GM19463 (cell line): Measurements from ENCODE around the gene ARHGAP31.
A peak's percentile ranks its signal among the peaks of the same experiment; 100 is the strongest.

ENCODE experiments used
- ATAC-seq: cut with Tn5 transposase; IDR thresholded peaks from one replicate; pipeline ENCODE4 v1.9.1; 2021; ENCODE audit warnings: mild to moderate bottlenecking, moderate library complexity; ENCODE audit not compliant: unreplicated experiment

The ARHGAP31 gene

DNA sequence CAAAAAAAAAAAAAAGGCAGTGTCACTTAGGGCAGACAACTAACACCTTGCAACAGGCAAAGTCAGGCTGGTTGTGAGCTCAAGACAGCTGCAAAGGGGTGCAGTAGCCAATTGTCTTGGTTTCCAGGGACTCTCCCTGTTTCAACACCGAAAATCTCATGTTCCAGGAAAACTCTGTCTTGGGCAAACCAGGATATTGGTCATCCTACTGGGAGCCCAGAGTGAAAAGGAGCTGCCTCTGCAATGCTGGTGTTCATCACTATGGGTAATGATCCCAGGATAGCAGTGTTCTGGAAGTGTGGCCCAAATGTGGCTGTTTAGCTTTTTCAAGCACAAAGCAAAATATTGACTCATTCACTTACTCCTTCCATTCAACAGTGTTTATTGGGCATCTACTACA, 82.6 kb downstream of the ARHGAP31 start:
- ATAC-seq, result no peak

DNA sequence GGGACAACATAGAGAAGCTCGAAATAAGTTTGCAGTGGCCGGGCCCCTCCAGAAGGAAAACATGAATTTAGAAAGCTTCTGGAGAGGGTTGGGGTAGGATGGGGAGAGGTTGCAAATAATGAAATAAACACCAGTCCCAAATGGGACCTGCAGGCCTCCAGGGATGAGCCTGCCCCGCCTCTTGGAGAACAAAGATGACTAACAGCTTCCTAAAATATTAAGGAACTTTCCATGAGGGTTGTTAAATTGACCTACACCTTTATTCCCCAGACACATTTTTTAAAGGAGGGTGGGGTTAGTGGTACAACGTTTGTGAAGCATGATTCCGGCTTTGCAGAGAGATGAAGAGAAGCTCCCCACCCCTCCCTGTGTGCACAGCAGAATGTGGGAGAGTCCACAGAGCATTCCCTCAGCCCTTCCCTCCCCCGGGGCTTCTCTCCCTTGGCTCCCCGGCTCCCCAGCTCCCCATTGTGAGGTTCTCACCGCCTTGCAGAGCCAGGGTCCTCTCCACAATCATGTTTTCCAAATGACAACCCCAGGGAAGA, 84.1 kb downstream of the ARHGAP31 start:
- no peak for ATAC-seq

DNA sequence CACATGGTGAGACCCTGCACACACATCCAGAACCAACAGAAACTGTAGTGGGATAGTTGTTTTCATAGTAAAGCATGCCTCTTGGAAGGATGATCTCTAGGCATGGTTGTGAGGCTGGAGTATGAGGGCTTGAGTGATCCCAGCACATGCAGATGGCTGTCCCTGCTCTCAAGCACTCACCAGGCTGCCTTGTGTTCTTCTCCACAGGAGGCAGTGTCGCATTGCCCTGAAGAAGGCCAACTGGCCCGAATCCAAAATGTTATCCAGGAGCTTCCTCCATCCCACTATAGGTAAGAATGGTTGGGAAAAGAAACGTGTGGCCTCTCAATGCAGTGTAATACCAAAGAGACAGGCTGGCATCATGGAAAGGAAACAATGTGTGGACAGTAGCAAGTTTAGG, 86.5 kb downstream of the ARHGAP31 start:
- ATAC-seq, result no peak

DNA sequence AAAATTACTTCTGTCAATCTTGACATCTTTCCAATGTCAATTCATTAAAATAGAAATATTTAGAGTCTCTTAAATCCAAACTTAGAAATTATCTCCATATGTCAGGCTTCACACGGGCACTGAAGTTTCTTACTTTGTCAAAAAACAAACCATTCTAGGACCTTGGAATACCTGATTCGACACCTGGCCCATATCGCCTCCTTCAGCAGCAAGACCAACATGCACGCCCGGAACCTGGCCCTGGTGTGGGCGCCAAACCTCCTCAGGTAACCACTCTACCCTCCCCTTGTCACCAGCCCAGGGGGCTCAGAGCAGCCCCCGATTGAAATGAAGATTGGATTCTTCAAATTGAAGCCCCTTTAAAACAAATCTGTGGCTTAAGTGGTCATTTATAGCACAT, 88.0 kb downstream of the ARHGAP31 start:
- ATAC-seq, result no peak

DNA sequence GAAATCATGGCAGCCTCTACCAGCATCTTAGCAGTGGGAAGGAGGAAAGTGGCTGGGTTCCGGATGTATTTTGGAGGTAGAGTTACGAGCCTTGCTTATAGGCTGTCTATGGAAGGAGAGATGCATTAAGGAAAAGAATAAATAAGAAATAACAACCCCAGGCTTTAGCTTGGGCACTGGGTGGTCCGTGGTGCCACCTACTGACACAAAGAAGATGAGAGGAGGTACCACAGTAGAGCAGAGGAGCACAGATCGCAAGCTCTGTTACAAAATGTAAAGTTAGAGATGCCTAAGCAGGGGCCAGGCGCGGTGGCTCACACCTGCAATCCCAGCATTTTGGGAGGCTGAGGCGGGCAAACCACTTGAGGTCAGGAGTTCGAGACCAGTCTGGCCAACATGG, 94.4 kb downstream of the ARHGAP31 start:
- no peak for ATAC-seq

DNA sequence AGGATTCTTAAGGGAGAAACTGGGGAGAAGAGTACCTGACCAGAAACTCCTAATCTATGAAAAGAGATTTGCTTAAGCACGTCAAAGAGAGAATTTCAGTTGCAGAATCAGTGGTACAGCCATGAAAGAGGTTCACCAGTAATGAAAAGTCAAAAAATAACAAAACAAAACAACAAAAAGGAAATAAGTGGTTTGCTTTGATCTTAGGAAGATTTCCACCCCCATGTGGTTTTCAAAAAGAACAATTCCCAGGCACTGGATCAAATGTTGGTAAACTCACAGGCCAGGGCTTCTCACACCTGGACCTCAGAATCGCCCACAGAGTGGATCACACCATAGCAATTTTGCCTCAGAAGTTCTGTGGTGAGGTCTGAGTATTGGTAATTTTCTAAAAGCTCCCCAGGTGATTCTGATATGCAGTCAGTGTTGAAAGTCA, 101.8 kb downstream of the ARHGAP31 start:
- peak; percentile 71 for ATAC-seq

DNA sequence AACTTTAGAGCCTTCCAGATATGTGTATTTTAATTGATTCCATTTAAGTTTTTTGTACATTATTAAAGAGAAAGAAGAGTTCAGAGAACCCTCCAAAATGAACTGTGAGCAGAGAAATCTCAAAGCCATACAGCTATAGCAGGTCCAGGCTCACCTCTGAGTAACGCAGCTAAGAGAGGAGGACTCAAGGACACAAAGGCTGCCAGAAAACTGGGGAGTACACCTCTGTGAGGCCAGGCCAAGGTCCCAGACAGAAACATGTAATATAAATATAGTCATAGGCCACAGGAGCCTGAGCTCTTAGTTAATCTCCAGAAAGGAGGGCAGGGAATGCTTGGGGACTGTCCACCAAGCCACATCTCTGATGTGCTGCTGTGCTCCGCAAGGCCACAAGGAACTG, 102.7 kb downstream of the ARHGAP31 start:
- ATAC-seq, result no peak

DNA sequence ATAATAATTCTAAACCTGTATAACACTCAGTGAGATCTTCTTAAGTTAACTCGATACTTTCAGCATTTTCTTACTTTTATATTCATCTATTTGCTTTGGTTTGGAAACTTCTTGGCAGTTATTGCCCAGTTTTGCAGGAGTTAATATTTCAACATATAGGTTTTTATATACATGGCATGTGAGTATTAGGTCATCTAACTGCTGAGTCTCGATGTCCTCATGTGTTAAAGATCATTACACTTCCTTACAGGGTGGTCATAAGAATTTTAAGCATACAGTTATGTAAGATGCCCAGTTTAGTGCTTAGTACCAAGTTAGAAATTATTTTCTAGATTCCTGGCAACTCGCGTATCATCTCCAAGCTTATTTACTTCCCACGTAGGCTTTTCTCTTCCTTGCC, 106.3 kb downstream of the ARHGAP31 start:
- no peak for ATAC-seq

DNA sequence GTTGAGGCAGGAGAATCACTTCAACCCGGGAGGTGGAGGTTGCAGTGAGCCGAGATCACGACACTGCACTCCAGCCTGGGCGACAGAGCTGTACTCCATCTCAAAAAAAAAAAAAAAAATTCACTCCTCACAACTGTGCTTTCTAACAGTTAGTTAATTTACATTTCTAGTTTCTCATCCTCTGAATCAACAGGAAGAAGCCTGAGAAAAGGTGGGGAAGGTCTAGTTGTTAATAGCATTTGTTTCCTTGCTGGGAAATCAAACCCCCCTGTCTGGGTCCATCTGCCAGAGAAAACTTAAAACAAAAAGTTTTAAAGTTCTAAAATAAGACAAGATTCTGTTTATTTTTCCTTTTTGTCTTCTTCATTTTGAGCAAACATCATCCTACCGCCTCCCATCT, 106.9 kb downstream of the ARHGAP31 start:
- ATAC-seq, result peak; percentile 59

DNA sequence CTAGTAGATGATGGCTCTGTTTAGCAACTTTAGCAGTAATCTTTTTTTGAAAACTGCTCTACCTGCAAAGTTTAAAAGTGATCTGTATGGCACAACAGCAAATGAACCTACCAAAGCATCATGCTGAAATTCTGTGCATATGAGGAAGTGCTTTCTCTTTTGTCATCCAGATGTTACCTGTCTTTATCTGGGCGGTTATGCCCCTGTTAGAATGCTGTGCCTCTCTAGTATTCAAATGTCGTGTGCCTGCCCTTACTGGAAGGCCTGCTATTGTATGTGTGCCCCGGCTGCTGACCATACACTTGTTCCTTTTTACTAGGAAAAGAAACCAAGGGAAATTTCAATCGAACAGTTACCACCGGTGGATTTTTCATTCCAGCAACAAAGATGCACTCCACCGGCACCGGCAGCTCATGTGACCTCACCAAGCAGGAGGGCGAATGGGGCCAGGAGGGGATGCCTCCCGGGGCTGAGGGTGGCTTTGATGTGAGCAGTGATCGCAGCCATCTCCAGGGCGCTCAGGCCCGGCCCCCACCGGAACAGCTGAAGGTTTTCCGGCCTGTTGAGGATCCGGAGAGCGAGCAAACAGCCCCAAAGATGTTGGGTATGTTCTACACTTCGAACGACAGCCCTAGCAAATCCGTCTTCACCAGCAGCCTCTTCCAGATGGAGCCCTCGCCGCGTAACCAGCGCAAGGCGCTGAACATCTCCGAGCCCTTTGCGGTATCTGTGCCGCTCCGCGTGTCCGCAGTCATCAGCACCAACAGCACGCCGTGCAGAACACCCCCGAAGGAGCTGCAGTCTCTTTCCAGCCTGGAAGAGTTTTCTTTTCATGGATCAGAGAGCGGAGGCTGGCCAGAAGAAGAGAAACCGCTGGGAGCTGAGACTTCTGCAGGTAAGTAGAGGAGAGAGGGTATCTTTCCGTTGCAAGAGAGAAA, 107.6 kb downstream of the ARHGAP31 start:
- peak; percentile 60 for ATAC-seq

DNA sequence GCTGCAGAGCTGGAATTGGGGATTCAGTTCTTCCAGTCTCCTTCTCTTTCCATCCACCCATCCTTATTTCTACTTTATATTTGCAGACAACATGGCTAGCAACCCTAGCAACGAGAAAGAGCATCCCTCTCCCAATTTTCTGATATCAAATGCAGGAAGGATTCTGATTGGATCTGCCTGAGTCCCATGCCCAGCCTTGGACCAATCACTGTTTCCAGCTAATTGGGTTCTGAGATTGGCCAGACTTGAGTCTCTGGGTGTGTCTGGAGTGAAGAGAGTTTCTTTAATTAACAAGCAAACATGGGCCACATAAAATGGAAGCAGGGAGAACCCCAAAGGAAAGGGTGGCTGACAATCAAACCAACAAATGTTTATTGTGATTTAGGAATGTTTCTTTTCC, 108.6 kb downstream of the ARHGAP31 start:
- ATAC-seq, result no peak

DNA sequence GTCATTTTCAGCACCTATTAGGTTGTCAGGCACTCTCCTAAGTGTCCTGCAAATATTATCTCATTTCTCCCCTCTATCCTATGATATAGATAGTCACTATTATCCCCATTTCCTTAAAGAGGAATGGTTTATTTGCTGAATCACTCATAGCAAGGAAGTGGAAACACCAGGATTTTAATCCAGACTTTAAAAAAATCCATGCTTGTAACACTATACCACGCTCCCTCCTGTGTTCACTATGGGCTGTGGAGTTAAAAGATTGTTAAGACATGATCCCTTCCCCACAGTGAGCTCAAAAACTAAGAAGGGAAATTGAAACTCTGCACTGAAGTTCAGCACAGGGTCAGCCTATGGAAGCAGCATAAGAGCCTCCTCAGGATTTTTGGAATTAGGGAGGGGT, 109.0 kb downstream of the ARHGAP31 start:
- ATAC-seq, result no peak

DNA sequence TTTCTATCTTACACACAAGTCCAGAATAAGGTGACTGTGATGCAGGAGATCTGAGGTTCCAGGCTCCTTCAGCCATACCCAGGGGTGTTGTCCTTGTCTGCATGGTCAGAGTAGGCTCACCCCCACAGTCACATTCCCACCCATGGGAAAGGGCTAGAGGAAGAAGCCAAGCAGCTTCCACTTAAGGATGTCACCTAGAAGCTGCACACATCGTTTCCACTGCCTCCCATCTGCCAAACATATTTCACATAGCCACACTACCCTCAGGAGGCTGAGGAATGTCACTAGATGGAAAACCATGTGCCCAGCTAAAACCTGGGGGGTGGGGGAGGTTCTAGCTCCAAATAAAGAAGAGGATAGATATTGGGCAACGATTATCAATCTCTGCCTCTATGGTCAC, 111.1 kb downstream of the ARHGAP31 start:
- no peak for ATAC-seq

DNA sequence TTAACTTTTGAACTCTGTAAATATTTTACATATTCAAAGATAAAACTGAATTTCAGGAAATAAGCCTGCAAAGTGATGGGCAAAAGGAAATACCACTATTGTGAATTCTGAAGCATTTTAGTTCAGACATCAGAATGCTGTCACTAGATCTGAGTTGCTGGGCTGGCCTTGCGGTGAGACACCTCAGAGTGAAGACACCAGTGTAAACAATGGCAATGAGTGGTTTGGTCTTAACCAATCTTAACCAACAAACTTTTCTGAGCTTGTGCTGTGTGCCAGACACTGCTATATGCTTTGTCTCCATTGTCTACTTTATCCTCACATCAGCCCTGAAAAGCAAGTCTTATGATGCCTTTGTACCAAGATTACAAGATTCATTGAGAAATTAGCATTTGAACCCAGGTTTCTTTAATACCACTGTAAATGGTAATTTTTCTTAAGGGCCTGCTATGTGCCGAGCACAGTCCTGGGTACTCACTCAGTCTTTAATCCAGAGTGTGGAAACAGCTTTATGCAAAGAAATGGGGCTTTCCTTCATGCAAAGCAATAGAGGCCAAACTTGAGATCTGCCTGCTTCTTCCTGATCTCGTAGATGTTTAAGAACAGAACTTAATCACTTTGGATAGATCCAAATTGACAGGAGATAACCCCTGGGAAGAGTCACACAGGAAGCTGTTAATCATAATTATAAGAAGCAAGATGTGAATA, 114.2 kb downstream of the ARHGAP31 start:
- peak; percentile 77 for ATAC-seq

DNA sequence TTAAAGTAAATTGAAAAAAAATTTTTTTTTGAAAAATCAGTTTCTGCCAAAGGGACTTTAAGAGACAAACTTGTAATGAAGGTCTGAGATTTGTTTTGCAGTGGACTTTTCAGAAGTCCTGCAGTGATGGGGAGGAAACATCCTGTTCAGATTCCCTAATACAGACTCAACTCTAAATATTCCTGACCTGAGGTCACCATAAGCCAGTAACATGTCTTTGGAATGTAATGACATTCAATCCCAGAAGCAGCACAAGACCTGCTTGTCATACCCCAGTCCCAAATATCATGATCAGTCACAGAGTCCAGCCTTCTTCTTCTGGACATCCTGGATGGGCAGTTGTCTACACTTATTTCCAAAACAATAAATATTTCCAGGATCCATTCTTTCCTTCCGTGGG, 115.7 kb downstream of the ARHGAP31 start:
- ATAC-seq, result no peak

DNA sequence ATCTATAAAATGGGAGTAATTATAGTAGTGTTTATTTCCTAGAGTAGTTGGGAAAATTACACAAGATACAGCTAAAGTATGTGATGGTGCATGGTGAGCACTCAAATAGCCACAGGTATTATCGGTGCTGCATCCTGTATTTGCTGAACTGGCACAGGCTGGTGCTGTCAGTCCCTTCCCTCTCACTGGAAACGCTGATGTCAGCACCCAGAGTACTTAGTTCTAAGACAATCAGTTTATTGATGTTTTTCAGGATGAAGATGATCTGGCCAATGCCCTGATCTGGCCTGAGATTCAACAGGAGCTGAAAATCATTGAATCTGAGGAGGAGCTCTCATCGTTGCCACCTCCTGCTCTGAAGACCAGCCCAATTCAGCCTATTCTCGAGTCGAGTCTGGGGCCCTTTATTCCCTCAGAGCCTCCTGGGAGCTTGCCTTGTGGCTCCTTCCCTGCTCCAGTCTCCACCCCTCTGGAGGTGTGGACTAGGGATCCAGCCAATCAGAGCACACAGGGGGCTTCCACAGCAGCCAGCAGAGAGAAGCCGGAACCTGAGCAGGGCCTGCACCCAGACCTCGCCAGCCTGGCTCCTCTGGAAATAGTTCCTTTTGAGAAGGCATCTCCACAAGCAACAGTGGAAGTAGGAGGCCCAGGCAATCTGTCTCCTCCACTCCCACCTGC, 119.6 kb downstream of the ARHGAP31 start:
- ATAC-seq, result no peak

DNA sequence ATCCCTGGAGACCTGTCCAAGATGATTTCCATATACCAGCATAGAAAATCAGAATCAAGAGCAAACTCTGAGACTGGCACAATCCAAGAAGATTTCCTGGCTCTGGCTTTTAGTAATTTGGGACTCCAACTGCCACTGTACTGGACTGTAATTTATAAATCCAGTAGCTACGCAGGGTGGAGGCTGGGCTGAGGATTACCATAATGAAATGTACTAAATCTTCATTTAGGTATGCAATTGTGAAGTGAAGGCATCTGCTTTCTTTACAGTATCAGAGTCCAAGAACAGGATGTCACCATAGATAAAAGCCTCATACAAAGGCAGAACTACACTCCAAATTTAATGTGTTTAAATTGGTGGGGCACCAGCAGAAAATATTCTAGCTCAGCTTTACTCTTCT, 122.7 kb downstream of the ARHGAP31 start:
- ATAC-seq, result no peak

DNA sequence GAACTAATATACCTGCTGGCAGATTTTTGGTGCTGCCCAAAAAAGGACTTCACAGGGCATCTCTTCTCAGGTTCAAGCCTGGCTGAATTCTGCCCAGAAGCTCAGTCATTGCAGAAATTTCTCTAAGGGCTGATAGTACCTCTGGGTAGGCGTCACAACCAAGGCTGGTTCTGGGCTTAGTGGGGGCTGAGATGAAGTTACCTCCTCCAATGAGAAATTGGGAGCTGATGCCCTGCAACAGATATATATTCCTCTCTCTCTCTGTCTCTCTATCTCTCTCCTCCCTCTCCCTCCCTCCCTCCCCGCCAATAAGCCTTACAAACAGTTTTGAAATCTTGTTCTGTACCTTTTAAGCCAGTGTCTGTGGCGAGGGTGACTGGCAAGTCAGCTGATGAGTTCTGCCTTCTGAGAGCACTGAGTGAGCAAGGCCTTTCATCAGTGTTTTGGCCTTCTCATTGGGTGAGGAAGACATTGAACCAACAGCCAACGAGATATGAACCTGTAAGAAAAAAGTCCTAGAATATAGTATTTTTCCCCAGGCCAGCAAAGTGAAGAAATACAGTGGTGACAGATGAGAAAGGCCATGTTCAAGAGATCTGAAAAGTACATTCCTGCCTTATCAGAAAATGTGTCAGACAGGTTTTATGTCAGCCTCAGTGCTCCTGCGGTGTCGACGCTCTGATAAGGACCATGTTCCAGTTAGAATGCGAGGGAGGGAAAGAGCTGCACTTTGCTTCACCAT, 123.8 kb downstream of the ARHGAP31 start:
- ATAC-seq, result no peak

DNA sequence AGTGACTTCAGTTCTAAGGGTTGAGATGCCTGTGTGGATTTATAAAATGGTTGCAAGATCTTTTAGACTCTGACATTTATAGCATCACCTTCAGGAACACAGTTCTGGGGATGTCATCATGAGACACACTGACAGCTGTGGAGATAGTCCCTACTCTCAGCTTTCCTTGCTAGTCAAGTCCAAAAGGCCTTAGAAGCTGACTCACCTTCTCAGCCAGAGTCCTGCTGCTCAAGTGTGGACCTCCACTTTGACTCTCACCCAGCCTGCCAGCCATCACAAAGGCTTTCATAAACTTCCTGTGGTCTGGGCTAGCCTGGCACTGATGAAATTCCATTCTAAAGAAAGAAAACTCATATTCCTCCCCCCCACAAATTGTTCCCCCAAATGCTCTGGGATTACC, 124.5 kb downstream of the ARHGAP31 start:
- ATAC-seq, result no peak

DNA sequence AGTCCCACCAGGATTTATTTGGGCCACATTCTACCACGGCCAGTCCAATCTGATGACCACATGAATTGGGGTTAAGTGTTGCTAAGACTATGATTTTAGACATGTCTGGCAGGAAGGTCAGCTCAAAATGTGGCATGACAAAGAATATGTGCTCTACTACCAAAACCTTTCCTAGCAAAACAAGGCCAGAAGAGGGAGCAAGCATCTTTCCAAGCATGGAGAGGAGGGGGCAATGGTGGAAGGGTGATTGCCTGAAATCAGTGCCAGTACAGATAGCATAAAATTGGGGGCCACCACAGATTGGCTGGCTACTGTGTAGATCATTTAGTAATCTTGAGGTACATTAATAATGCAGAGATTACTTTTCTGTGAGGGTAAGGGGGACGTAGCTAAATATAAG, 126.0 kb downstream of the ARHGAP31 start:
- no peak for ATAC-seq

DNA sequence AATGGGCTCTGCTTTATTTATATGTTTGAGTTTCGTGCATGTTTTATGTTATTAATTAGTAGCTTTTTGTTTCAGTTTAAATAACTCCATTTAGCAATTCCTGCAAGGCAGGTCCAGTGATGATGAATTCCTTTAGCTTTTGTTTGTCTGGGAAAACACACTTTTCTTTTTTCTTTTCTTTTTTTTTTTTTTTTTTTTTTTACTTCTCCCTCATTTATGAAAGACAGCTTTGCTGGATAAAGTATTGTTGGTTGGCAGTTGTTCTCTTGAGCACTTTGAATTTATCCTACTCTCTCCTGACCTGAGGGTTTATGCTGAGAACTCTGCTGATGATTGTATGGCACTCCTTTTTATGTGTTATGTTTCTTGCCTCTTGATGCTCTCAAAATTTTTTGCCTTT, 133.5 kb downstream of the ARHGAP31 start:
- ATAC-seq, result no peak
